Hepatocyte (in vitro differentiated cells): ENCODE data around the gene TBKBP1. TPM values are rescaled to one million over a fixed set of nuclear protein-coding genes. Genes with fewer than 3 reads are reported as not detected.

ENCODE experiments used
- DNase-seq: peaks from one replicate; pipeline ENCODE4 v3.0.0-alpha.2; 2016; ENCODE audit warnings: low spot score
- H2AFZ ChIP-seq: fragments of 200-600 bp; sonication (generic); 2 replicates; pipeline ENCODE4 v1.6.0; 2016; ENCODE audit warnings: antibody characterized with exemption, mild to moderate bottlenecking
- H3K27ac ChIP-seq: fragments of 200-600 bp; sonication (generic); 2 replicates; pipeline ENCODE4 v1.5.1; 2016; ENCODE audit warnings: mild to moderate bottlenecking
- H3K27me3 ChIP-seq: fragments of 200-600 bp; sonication (generic); 2 replicates; pipeline ENCODE4 v1.6.1; 2016
- H3K36me3 ChIP-seq: fragments of 200-600 bp; sonication (generic); replicated peaks from 2 replicates; pipeline ENCODE4 v1.5.1; 2016; ENCODE audit warnings: low read depth; ENCODE audit not compliant: insufficient read depth
- H3K4me1 ChIP-seq: fragments of 200-600 bp; sonication (generic); 2 replicates; pipeline ENCODE4 v1.5.1; 2016; ENCODE audit warnings: mild to moderate bottlenecking, moderate library complexity; ENCODE audit not compliant: insufficient read depth
- H3K4me2 ChIP-seq: fragments of 200-600 bp; sonication (generic); 2 replicates; pipeline ENCODE4 v1.6.0; 2016
- H3K4me3 ChIP-seq: fragments of 200-600 bp; sonication (generic); 2 replicates; pipeline ENCODE4 v1.5.1; 2016; ENCODE audit warnings: mild to moderate bottlenecking
- H3K79me2 ChIP-seq: fragments of 200-600 bp; sonication (generic); 2 replicates; pipeline ENCODE4 v1.6.0; 2017; ENCODE audit warnings: mild to moderate bottlenecking
- H3K9me2 ChIP-seq: fragments of 200-600 bp; sonication (generic); replicated peaks from 2 replicates; pipeline ENCODE4 v1.6.0; 2017; ENCODE audit warnings: mild to moderate bottlenecking; ENCODE audit not compliant: insufficient read depth
- H3K9me3 ChIP-seq: fragments of 200-600 bp; sonication (generic); 2 replicates; pipeline ENCODE4 v1.5.1; 2016; ENCODE audit warnings: low read depth, mild to moderate bottlenecking
- H4K20me1 ChIP-seq: fragments of 200-600 bp; sonication (generic); 2 replicates; pipeline ENCODE4 v1.6.0; 2016; ENCODE audit warnings: mild to moderate bottlenecking; ENCODE audit not compliant: insufficient read depth, poor library complexity, severe bottlenecking
- EZH2 ChIP-seq: fragments of 200-600 bp; sonication (generic); IDR thresholded peaks from 2 replicates; pipeline ENCODE4 v1.6.1; 2016; ENCODE audit warnings: antibody characterized with exemption, mild to moderate bottlenecking, borderline replicate concordance
- EZH2phosphoT487 ChIP-seq: fragments of 200-600 bp; sonication (generic); IDR thresholded peaks from one replicate; pipeline ENCODE4 v1.6.1; 2018; ENCODE audit warnings: antibody characterized with exemption, mild to moderate bottlenecking, low read depth, moderate library complexity; ENCODE audit not compliant: unreplicated experiment, severe bottlenecking
- WGBS: methylation state at CpG from one replicate; pipeline ENCODE4 v1.1.6; 2016; ENCODE audit warnings: low lambda C conversion rate; ENCODE audit errors: missing lambda C conversion rate; 5-methylcytosine and 5-hydroxymethylcytosine counted together
- polyA plus RNA-seq: library from polyadenylated mRNA; unstranded; fragments of >200 nt; fragmentation: Nextera tagmentation; extraction: Ambion mirVana; gene quantifications from 2 replicates; pipeline ENCODE4 v1.2.1, GENCODE V29; 2016
- total RNA-seq: library from RNA; depleted of rRNA; stranded (reverse); fragments of >200 nt; gene quantifications from 2 replicates; pipeline ENCODE4 v1.2.3, GENCODE V29; 2014
- TF ChIP-seq, protein P1 (sequence below): fragments of 200-600 bp; sonication (generic); IDR thresholded peaks from 2 replicates; pipeline ENCODE4 v1.5.1; 2016; ENCODE audit warnings: antibody characterized with exemption, mild to moderate bottlenecking; ENCODE audit not compliant: poor library complexity

TBKBP1 gene
- total and polyA plus RNA-seq, 2 experiments from 2014 or later, result 7.5 to 17.8 TPM

DNA sequence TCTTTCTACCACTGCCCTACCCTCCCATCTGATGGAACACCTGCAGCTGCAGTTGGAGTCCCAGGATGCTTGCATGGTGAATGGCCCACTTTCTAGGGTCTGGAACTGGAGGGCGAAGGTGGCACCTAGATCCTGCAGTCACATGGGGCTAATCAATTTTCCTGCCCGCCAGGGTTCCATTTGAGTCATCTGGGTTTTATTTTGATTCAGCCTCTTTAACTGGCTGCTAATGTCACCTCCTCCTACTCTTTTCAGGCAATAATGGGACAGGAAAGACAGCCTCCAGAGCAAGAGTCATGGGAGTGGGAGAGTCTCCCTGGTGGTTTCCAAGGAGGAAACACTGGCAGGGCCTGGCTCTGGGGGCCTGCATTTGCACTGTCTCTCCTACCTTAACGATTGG, 3.8 kb upstream of the TBKBP1 start:
- Histone ChIP-seq H3K27ac (no peak overlapping the region), H3K9me2 (no peaks in the 10 kb centered on the region), H4K20me1 (no peaks in the 10 kb centered on the region), H3K79me2 (no peaks in the 10 kb centered on the region), H3K4me1 (peaks cover 12% of the 10 kb centered on the region), H3K27me3 (no peaks in the 10 kb centered on the region), H2AFZ (no peak overlapping the region), H3K4me2 (no peak overlapping the region), H3K9me3 (no peaks in the 10 kb centered on the region), H3K36me3 (no peaks in the 10 kb centered on the region), H3K4me3 (no peak overlapping the region)
- no peak for TF ChIP-seq EZH2phosphoT487
- 63% methylated on average over 3 of the region's 3 CpGs for WGBS
- DNase-seq, result no peak

DNA sequence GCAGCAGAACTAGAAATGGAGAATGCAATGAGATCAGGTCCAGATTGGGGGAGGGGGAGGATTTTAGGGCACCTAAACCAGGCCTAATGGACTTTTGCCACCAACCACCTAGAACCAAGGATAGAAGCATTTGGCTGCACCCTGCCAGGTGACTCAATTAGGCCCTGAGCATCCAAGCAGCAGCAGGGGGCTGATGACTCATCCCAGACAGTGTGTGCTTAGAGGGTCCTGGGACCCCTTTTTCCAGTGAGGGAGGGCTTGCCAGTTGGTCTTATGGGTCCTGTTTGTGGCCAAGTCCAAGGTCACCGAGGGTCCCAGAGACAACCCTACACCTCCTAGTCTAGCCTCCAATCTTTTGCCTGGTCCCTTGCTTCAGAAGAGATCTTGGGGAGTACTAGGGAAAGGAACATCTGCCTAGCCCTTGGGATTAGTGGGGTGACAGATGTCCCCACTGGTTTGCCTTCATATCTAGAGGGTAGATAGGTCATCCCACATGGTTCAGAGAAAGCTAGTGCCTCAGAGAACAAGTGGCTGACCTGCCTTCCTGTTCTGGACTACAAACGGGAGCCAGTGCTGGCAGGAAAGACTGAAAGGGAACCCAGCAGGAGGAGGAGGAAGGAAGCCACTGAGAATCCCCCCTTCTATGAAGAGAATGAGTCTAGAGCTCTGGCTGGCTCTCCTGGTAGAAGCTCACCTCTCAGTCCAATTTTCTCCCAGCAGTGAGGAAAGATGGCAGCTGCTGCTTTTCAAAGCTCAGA, 1.6 kb upstream of the TBKBP1 start:
- peak overlapping the region; percentile 98 for H3K4me2 ChIP-seq
- 57% methylated on average over 2 of the region's 2 CpGs for WGBS

DNA sequence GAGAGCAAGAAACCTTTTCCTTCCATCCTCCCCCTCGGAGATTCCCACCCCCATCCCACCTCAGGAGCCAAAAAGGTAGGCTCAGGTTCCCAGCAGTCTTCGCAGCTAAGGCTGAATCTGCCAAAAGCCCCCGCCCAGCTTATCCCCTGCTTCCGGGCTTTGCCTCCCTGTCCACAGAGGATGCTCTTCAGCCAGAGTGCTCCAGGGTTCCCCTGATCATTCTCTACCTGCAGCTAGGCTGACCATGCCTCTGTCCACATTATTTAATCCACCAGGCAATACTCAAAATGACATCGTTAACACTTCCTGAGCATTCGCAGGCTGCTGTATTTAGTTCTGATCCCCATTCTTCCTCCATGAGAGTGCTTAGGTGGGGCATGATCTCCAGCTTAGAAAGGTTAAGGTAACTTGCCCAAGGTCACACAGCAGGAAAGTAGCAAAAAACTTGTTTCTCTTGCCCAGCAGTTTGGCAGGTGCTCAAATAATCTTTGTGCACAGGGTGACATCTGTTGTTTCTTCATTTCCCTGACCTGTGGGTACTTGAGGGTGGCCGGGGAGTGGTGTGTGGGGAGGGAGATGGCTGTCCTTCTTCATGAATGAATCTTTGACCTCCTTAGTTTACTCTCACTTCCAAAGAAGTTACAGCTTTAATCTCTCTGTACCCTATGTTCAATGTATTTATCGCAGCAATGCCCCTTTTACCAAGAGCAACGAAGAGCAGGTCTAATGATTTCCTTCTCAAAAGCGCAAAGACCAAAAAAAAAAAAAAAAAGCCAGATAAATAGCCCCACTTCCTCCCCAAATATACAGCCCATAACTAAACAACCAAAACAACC, 848 bp upstream of the TBKBP1 start:
- peak overlapping the region; percentile 98 for H3K4me3 ChIP-seq
- no peaks in the 10 kb centered on the region for H3K79me2 ChIP-seq
- H2AFZ ChIP-seq, result peak overlapping the region; percentile 47
- no peaks in the 10 kb centered on the region for H4K20me1 ChIP-seq
- no peak for DNase-seq
- no peaks in the 10 kb centered on the region for H3K36me3 ChIP-seq
- 15% methylated on average over 9 of the region's 10 CpGs for WGBS
- H3K27ac ChIP-seq, result peak overlapping the region; percentile 96
- no peaks in the 10 kb centered on the region for H3K9me3 ChIP-seq
- peaks cover 15% of the 10 kb centered on the region for H3K4me1 ChIP-seq
- no peak for TF ChIP-seq EZH2phosphoT487
- TF ChIP-seq, protein P1, sequence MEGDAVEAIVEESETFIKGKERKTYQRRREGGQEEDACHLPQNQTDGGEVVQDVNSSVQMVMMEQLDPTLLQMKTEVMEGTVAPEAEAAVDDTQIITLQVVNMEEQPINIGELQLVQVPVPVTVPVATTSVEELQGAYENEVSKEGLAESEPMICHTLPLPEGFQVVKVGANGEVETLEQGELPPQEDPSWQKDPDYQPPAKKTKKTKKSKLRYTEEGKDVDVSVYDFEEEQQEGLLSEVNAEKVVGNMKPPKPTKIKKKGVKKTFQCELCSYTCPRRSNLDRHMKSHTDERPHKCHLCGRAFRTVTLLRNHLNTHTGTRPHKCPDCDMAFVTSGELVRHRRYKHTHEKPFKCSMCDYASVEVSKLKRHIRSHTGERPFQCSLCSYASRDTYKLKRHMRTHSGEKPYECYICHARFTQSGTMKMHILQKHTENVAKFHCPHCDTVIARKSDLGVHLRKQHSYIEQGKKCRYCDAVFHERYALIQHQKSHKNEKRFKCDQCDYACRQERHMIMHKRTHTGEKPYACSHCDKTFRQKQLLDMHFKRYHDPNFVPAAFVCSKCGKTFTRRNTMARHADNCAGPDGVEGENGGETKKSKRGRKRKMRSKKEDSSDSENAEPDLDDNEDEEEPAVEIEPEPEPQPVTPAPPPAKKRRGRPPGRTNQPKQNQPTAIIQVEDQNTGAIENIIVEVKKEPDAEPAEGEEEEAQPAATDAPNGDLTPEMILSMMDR, result no peak
- no peak for TF ChIP-seq EZH2
- no peaks in the 10 kb centered on the region for H3K9me2 ChIP-seq
- H3K4me2 ChIP-seq, result peak overlapping the region; percentile 98
- H3K27me3 ChIP-seq, result no peaks in the 10 kb centered on the region

More for the DNA sequence above, 1.6 kb upstream of the TBKBP1 start:
- no peaks in the 10 kb centered on the region for H4K20me1 ChIP-seq
- TF ChIP-seq, protein P1, result no peak
- peaks cover 15% of the 10 kb centered on the region for H3K4me1 ChIP-seq
- no peaks in the 10 kb centered on the region for H3K79me2 ChIP-seq
- H3K9me2 ChIP-seq, result no peaks in the 10 kb centered on the region
- H2AFZ ChIP-seq, result no peak overlapping the region
- H3K4me3 ChIP-seq, result no peak overlapping the region
- H3K36me3 ChIP-seq, result no peaks in the 10 kb centered on the region
- no peaks in the 10 kb centered on the region for H3K9me3 ChIP-seq
- H3K27me3 ChIP-seq, result no peaks in the 10 kb centered on the region
- no peak for DNase-seq
- H3K27ac ChIP-seq, result no peak overlapping the region
